Keratinocyte (primary cell): ENCODE results near the gene NHSL2. TPM values are rescaled to one million over a fixed set of nuclear protein-coding genes. Genes with fewer than 3 reads are reported as not detected.

Experiments used
- DNase-seq: peaks from one replicate; pipeline ENCODE4 v3.0.0-alpha.2; 2011; ENCODE audit warnings: low read depth, missing footprints, low spot score
- FAIRE-seq: peaks from 2 replicates; lab custom pipeline; 2011; peaks lifted over from hg19 to GRCh38; lab: Jason Lieb, UNC
- H2AFZ ChIP-seq: 2 replicates; pipeline ENCODE4 v1.6.0; 2012; ENCODE audit warnings: low read length, control low read depth, inconsistent platforms; ENCODE audit not compliant: control insufficient read depth
- H3K27ac ChIP-seq: 2 replicates; pipeline ENCODE4 v1.5.1; 2011; ENCODE audit warnings: low read length; ENCODE audit not compliant: control insufficient read depth, insufficient read depth
- H3K27me3 ChIP-seq: 3 replicates; pipeline ENCODE4 v1.6.0; 2011; ENCODE audit warnings: low read length; ENCODE audit not compliant: control insufficient read depth, insufficient read depth; ENCODE audit errors: extremely low read depth
- H3K36me3 ChIP-seq, 2 experiments: 2 replicates in 1 of 2; 3 replicates in 1 of 2; pipeline ENCODE4 v1.5.1; 2011; ENCODE audit warnings: low read length in 2 of 2, mild to moderate bottlenecking in 1 of 2; ENCODE audit not compliant: control insufficient read depth in 2 of 2, insufficient read depth in 2 of 2; ENCODE audit errors: extremely low read depth in 1 of 2
- H3K4me1 ChIP-seq: 3 replicates; pipeline ENCODE4 v1.5.1; 2011; ENCODE audit warnings: low read length; ENCODE audit not compliant: control insufficient read depth, insufficient read depth; ENCODE audit errors: extremely low read depth
- H3K4me2 ChIP-seq: 3 replicates; pipeline ENCODE4 v1.6.0; 2011; ENCODE audit warnings: low read depth, low read length; ENCODE audit not compliant: control insufficient read depth, insufficient read depth; ENCODE audit errors: extremely low read depth
- H3K4me3 ChIP-seq, 3 experiments: fragments of 200-600 bp in 1 of 3; sonication (generic) in 1 of 3; 2 replicates in 2 of 3; 3 replicates in 1 of 3; pipeline ENCODE4 v1.5.1; 2011 to 2016; ENCODE audit warnings: low read length in 3 of 3, mild to moderate bottlenecking in 3 of 3, control low read depth in 2 of 3, inconsistent platforms in 1 of 3, low read depth in 1 of 3, mixed read lengths in 1 of 3, mixed run types in 1 of 3, moderate library complexity in 1 of 3; ENCODE audit not compliant: control insufficient read depth in 2 of 3, insufficient read depth in 2 of 3; ENCODE audit errors: extremely low read depth in 1 of 3
- H3K79me2 ChIP-seq: 2 replicates; pipeline ENCODE4 v1.6.0; 2012; ENCODE audit warnings: low read length; ENCODE audit not compliant: control insufficient read depth, insufficient read depth
- H3K9ac ChIP-seq: 3 replicates; pipeline ENCODE4 v1.6.0; 2011; ENCODE audit warnings: low read length; ENCODE audit not compliant: control insufficient read depth, insufficient read depth; ENCODE audit errors: extremely low read depth
- H3K9me1 ChIP-seq: 3 replicates; pipeline ENCODE4 v1.6.0; 2011; ENCODE audit warnings: low read length; ENCODE audit not compliant: control insufficient read depth, insufficient read depth; ENCODE audit errors: extremely low read depth
- H3K9me3 ChIP-seq: 2 replicates; pipeline ENCODE4 v1.5.1; 2012; ENCODE audit warnings: low read depth, low read length; ENCODE audit not compliant: control insufficient read depth
- H4K20me1 ChIP-seq: 3 replicates; pipeline ENCODE4 v1.6.0; 2011; ENCODE audit warnings: low read length; ENCODE audit not compliant: control insufficient read depth, insufficient read depth; ENCODE audit errors: extremely low read depth
- CTCF ChIP-seq, 3 experiments: IDR thresholded peaks in 1 of 3; conservative IDR thresholded peaks in 1 of 3; optimal IDR thresholded peaks in 1 of 3; 2 replicates in 2 of 3; 3 replicates in 1 of 3; pipeline versions ENCODE3 to v1.5.1; 2011; ENCODE audit warnings: low read length in 3 of 3, mild to moderate bottlenecking in 3 of 3, moderate library complexity in 2 of 3, control low read depth in 1 of 3, inconsistent platforms in 1 of 3; ENCODE audit not compliant: insufficient read depth in 2 of 3; ENCODE audit errors: extremely low read depth in 1 of 3
- EZH2 ChIP-seq: IDR thresholded peaks from one replicate; pipeline ENCODE4 v1.6.1; 2012; ENCODE audit warnings: inconsistent platforms, mild to moderate bottlenecking, low read length, moderate library complexity
- dilution Hi-C: fragments of 300-500 bp; cut with MboI; formaldehyde crosslinking; loops from one replicate; pipeline ENCODE4 v1.7.0; 2020; ENCODE audit warnings: low sequenced_read_pairs; ENCODE audit not compliant: extremely low pct_ligation_motif_present
- polyA plus RNA-seq, 5 experiments: library from polyadenylated mRNA; depleted of rRNA in 3 of 5; stranded (reverse) in 3 of 5; stranded (forward) in 1 of 5; unstranded in 1 of 5; fragments of >200 nt; gene quantifications; 1 replicate in 1 of 5; 2 replicates in 3 of 5; 3 replicates in 1 of 5; pipeline versions ENCODE4 v1.2.1 to v1.2.3, GENCODE V29; 2011 to 2012; ENCODE audit warnings: missing spikeins in 2 of 5, low read depth in 1 of 5, low replicate concordance in 1 of 5

The NHSL2 gene
- polyA plus RNA-seq, 1 donor (not counting 4 experiments of a cell fraction or from before 2014, with no cell fraction given), result 0.04 TPM

- dilution Hi-C loops, result no loop called here
- no peaks in the 10 kb centered on the region for H3K36me3 ChIP-seq
- DNase-seq (no peak), FAIRE-seq (no peak)
- TF ChIP-seq EZH2 (no peak), CTCF (optimal IDR thresholded peaks at IDR 0.05 in 1 of 3, IDR thresholded peaks at IDR 0.05 in 1 of 3, conservative IDR thresholded peaks at IDR 0.05 in 1 of 3; ENCODE audit: extremely low read depth in 1 of 3, insufficient read depth in 2 of 3, low read length in 3 of 3) (no peak)
- H3K4me1 ChIP-seq, result peaks cover 8% of the 10 kb centered on the region
- H3K27me3 ChIP-seq, result no peaks in the 10 kb centered on the region
- no peaks in the 10 kb centered on the region for H3K79me2 ChIP-seq
- H3K27ac ChIP-seq, result no peak overlapping the region
- no peak overlapping the region for H3K4me2 ChIP-seq
- H2AFZ ChIP-seq, result no peak overlapping the region
- no peak overlapping the region for H3K9ac ChIP-seq
- no peak overlapping the region for H3K4me3 ChIP-seq
- H3K9me1 ChIP-seq, result no peaks in the 10 kb centered on the region
- no peaks in the 10 kb centered on the region for H4K20me1 ChIP-seq
- H3K9me3 ChIP-seq, result no peaks in the 10 kb centered on the region
These were observed 12.0 kb downstream of the NHSL2 start for GRCh38 chrX:71922686-71923085.

GRCh38 chrX:71923516-71923915 lies 12.9 kb downstream of the NHSL2 start:
- no peaks in the 10 kb centered on the region for H3K9me1 ChIP-seq
- H3K4me3 ChIP-seq, result no peak overlapping the region
- H3K4me2 ChIP-seq, result no peak overlapping the region
- H3K36me3 ChIP-seq, result no peaks in the 10 kb centered on the region
- DNase-seq, result no peak
- dilution Hi-C loops, result no loop called here
- no peak for FAIRE-seq
- no peak overlapping the region for H3K27ac ChIP-seq
- H3K27me3 ChIP-seq, result no peaks in the 10 kb centered on the region
- H3K4me1 ChIP-seq, result peaks cover 7% of the 10 kb centered on the region
- H3K9ac ChIP-seq, result no peak overlapping the region
- TF ChIP-seq CTCF (optimal IDR thresholded peaks at IDR 0.05 in 1 of 3, IDR thresholded peaks at IDR 0.05 in 1 of 3, conservative IDR thresholded peaks at IDR 0.05 in 1 of 3; ENCODE audit: extremely low read depth in 1 of 3, insufficient read depth in 2 of 3, low read length in 3 of 3) (no peak), EZH2 (no peak)
- no peaks in the 10 kb centered on the region for H3K9me3 ChIP-seq
- no peaks in the 10 kb centered on the region for H3K79me2 ChIP-seq
- H2AFZ ChIP-seq, result no peak overlapping the region
- H4K20me1 ChIP-seq, result no peaks in the 10 kb centered on the region
